HEK293T (cell line): ENCODE results near the gene LIN54.

ENCODE experiments used
- CTCF ChIA-PET: fragments of 350-600 bp; formaldehyde crosslinking; extraction: SDS; loops from one replicate; lab custom pipeline; 2021; ENCODE audit warnings: antibody characterized with exemption, inconsistent platforms; lab: Yijun Ruan, JAX
- POLR2A ChIA-PET: fragments of 350-600 bp; formaldehyde crosslinking; extraction: SDS; loops from one replicate; lab custom pipeline; 2020; ENCODE audit warnings: antibody characterized with exemption, inconsistent platforms; lab: Yijun Ruan, JAX
- DNase-seq: peaks from one replicate; pipeline ENCODE4 v3.0.0; 2012; ENCODE audit warnings: mixed read lengths; ENCODE audit errors: extremely low spot score
- ARNT ChIP-seq: fragments of 450-650 bp; IDR thresholded peaks from 2 replicates; pipeline ENCODE4 v1.6.1; 2017; ENCODE audit warnings: mild to moderate bottlenecking
- BHLHE40 ChIP-seq: fragments of 450-650 bp; IDR thresholded peaks from 2 replicates; pipeline ENCODE4 v1.6.1; 2016; ENCODE audit warnings: mild to moderate bottlenecking, moderate library complexity, borderline replicate concordance
- CTBP1 ChIP-seq: fragments of 450-650 bp; IDR thresholded peaks from 2 replicates; pipeline ENCODE4 v1.6.1; 2016; ENCODE audit warnings: borderline replicate concordance
- ELF4 ChIP-seq: fragments of 450-650 bp; IDR thresholded peaks from 2 replicates; pipeline ENCODE4 v1.6.1; 2017; ENCODE audit warnings: antibody characterized with exemption
- FOXA1 ChIP-seq: fragments of 450-650 bp; IDR thresholded peaks from 2 replicates; pipeline ENCODE4 v1.6.1; 2016; ENCODE audit warnings: mild to moderate bottlenecking
- FOXK2 ChIP-seq: fragments of 450-650 bp; IDR thresholded peaks from 2 replicates; pipeline ENCODE4 v1.6.1; 2016; ENCODE audit warnings: mild to moderate bottlenecking
- FOXM1 ChIP-seq: fragments of 450-650 bp; IDR thresholded peaks from 2 replicates; pipeline ENCODE4 v1.6.1; 2017; ENCODE audit warnings: mild to moderate bottlenecking, borderline replicate concordance
- HDGF ChIP-seq: fragments of 450-650 bp; IDR thresholded peaks from 2 replicates; pipeline ENCODE4 v1.6.1; 2017; ENCODE audit warnings: antibody characterized with exemption, borderline replicate concordance
- L3MBTL2 ChIP-seq: fragments of 450-650 bp; conservative IDR thresholded peaks from 2 replicates; pipeline ENCODE4 v1.6.1; 2016; ENCODE audit warnings: mild to moderate bottlenecking
- LEF1 ChIP-seq: fragments of 450-650 bp; IDR thresholded peaks from 2 replicates; pipeline ENCODE4 v1.6.1; 2017; ENCODE audit warnings: mild to moderate bottlenecking, borderline replicate concordance
- NFRKB ChIP-seq: fragments of 450-650 bp; IDR thresholded peaks from 2 replicates; pipeline ENCODE4 v1.6.1; 2016; ENCODE audit warnings: mild to moderate bottlenecking, moderate library complexity
- SP1 ChIP-seq: fragments of 450-650 bp; IDR thresholded peaks from 2 replicates; pipeline ENCODE4 v1.6.1; 2017
- SUZ12 ChIP-seq: fragments of 450-650 bp; IDR thresholded peaks from 2 replicates; pipeline ENCODE4 v1.6.1; 2016; ENCODE audit warnings: mild to moderate bottlenecking
- TARDBP ChIP-seq: fragments of 450-650 bp; IDR thresholded peaks from 2 replicates; pipeline ENCODE4 v1.6.1; 2016
- ZNF384 ChIP-seq: fragments of 450-650 bp; IDR thresholded peaks from 2 replicates; pipeline ENCODE4 v1.6.1; 2016
- TF ChIP-seq, protein P1 (sequence below): fragments of 450-650 bp; IDR thresholded peaks from 2 replicates; pipeline ENCODE4 v1.6.1; 2016

Gene LIN54

DNA sequence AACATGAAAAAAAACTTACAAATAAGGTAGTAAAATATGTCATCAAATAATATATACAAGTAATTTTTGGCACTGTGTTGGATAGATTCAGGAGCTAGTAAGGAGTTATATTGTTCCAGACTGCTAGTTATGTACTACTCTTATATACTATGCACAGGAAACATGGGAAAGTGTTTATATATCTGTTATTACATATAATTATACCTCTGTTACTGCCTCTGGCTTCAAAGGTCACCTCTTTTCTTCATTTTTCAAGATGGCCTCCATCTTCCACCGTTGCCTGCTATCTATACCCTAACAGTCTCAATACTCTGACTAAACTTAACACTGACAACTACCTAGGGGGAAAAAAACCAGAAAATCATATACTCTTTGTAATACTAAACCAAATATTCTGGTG lies 29.5 kb downstream of the LIN54 start:
- ChIA-PET CTCF (no interaction called here), POLR2A (no interaction called here)
- TF ChIP-seq ZNF384: no peak
- TF ChIP-seq HDGF: no peak
- TF ChIP-seq FOXA1: no peak
- no peak for TF ChIP-seq ELF4
- TF ChIP-seq LEF1: no peak
- no peak for TF ChIP-seq CTBP1
- no peak for TF ChIP-seq BHLHE40
- TF ChIP-seq FOXK2: no peak
- no peak for TF ChIP-seq TARDBP
- no peak for TF ChIP-seq FOXM1
- DNase-seq: no peak

DNA sequence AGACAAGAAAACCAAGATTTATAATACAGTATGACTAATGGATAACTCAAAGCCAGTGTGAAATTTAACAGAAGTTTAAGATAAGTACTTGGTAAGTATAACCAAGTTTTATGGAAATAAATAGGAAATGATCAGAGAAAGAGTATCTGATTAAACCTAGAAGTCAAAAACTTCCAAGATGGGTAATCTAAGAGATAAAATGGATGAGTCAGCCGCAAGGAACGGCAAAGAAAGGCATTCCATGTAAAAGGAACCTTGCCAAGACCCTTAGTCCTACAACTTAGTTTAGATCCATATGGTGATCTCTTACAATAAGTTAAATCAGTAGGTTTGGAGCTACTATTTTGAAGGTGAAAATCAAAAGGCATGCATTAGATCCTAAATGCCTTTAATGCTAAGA lies 34.8 kb downstream of the LIN54 start:
- DNase-seq: no peak
- ChIA-PET CTCF (no interaction called here), POLR2A (no interaction called here)
- TF ChIP-seq FOXA1: no peak
- TF ChIP-seq, protein P1, sequence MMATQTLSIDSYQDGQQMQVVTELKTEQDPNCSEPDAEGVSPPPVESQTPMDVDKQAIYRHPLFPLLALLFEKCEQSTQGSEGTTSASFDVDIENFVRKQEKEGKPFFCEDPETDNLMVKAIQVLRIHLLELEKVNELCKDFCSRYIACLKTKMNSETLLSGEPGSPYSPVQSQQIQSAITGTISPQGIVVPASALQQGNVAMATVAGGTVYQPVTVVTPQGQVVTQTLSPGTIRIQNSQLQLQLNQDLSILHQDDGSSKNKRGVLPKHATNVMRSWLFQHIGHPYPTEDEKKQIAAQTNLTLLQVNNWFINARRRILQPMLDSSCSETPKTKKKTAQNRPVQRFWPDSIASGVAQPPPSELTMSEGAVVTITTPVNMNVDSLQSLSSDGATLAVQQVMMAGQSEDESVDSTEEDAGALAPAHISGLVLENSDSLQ: no peak
- no peak for TF ChIP-seq SUZ12
- no peak for TF ChIP-seq SP1
- no peak for TF ChIP-seq L3MBTL2
- TF ChIP-seq ARNT: no peak
- TF ChIP-seq FOXM1: no peak
- TF ChIP-seq NFRKB: no peak
- no peak for TF ChIP-seq CTBP1
- no peak for TF ChIP-seq BHLHE40
- no peak for TF ChIP-seq LEF1
- TF ChIP-seq ELF4: no peak

DNA sequence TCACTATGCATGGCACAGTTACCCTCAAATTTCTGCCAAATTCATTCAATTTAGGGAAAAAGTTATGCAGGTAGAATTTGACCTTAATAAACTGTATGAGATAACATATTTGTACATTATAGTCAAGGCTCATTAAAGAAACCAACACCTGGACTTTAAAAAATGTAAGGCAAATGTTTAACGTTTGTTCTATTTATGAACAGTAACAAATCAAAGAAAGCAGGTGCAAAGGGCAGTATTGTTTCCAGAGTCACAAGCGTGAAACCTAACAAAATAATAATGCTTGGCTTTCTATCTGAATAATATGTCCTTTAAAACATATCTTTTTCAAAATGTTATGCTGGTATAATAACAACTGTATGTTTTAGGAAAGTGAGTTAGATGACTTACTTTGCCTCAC lies 41.2 kb downstream of the LIN54 start:
- TF ChIP-seq ZNF384 (no peak), FOXA1 (no peak), FOXK2 (no peak), HDGF (no peak), TARDBP (no peak), CTBP1 (no peak), ARNT (no peak), FOXM1 (no peak), NFRKB (no peak), LEF1 (no peak), BHLHE40 (no peak), SP1 (no peak), L3MBTL2 (no peak), ELF4 (no peak)
- TF ChIP-seq, protein P1: no peak
- no peak for DNase-seq
- ChIA-PET CTCF (no interaction called here), POLR2A (no interaction called here)

DNA sequence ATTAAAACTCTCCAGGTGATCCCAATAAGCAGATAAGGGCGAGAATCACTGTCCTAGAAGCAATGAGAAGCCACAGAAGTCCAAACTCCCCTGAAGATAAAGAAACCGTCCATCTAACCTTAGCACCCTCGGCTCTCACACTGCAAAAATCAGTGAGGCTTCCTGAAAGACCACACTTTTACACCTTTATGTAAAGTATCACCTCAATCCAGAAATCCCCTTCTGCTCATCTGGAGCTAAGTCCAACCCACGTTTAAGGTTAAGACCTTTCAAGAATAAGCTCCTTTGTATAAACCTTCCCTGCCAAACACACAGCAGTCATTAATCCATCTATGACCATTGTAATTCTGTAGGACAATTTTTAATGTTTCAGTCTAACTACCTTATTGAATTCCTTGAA lies 41.7 kb downstream of the LIN54 start:
- DNase-seq: no peak
- no peak for TF ChIP-seq CTBP1
- TF ChIP-seq, protein P1: no peak
- TF ChIP-seq ELF4: no peak
- TF ChIP-seq SUZ12: no peak
- TF ChIP-seq FOXA1: no peak
- TF ChIP-seq NFRKB: no peak
- POLR2A ChIA-PET: no interaction called here
- CTCF ChIA-PET: no interaction called here

DNA sequence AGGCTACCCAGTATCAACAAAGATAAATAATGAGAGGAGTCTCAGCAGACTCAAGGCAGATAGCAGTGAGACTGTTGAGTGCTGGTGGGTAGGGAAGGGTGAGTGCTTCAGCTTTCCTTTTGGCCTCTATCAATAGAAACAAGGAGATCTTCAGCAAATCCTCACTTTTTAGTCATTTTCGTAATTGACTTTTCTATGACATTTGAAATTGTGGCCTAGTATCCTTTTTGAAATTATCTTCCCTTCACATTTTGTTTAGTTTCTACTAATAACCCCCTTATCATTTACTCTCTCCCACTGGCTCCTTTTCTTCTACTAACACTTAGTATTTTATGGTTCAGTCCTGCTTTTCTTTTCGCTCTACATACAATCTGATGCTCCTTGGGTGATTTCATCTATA lies 44.9 kb downstream of the LIN54 start:
- POLR2A ChIA-PET: no interaction called here
- TF ChIP-seq ARNT: no peak
- no peak for DNase-seq
- CTCF ChIA-PET: no interaction called here

DNA sequence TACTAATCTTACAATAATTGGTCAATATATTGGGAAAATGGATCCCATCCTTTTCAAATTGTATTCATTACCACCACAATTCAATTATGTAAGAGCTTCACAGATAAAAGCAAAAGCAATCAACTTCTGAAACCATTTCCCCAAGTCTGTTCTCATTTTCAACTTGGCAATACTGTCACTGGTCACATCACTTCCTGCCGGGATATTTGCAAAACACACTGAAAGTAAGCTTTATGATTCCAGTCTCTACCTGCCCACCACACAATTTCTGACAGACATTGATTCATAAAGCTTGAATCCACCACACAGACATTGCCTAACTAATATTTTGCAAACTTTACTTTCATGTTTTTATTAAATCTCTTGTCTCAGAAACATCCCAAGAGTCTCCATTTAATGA lies 53.6 kb downstream of the LIN54 start:
- CTCF ChIA-PET: no interaction called here
- POLR2A ChIA-PET: interaction anchor here (1.1 kb wide), 1 partner anchor 10 kb away, joined by 3 read pairs; no protein-coding TSS in a partner anchor

DNA sequence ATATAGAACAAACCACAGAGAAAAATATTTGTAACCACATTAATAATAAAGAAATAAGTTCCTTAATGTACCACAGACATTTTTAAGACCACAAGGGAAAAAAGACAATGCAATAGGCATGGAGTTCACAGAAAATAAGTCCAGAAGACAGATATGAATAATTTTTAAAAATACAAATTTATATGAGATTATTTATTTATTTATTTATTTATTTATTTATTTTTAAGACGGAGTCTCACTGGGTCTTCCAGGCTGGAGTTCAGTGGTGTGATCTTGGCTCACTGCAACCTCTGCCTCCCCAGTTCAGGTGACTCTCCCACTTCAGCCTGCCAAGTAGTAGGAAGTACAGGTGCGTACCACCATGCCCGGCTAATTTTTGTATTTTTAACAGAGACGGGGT lies 56.4 kb downstream of the LIN54 start:
- no peak for DNase-seq
- ChIA-PET POLR2A (no interaction called here), CTCF (no interaction called here)
- no peak for TF ChIP-seq ELF4
- TF ChIP-seq, protein P1: no peak
- TF ChIP-seq HDGF: no peak
- no peak for TF ChIP-seq FOXA1
- no peak for TF ChIP-seq LEF1
- TF ChIP-seq SP1: no peak
- TF ChIP-seq ARNT: no peak
- TF ChIP-seq FOXK2: no peak
- no peak for TF ChIP-seq ZNF384
- no peak for TF ChIP-seq CTBP1
- no peak for TF ChIP-seq FOXM1
- no peak for TF ChIP-seq L3MBTL2
- TF ChIP-seq BHLHE40: no peak
- TF ChIP-seq TARDBP: no peak
- no peak for TF ChIP-seq NFRKB
- no peak for TF ChIP-seq SUZ12

More for the DNA sequence above, 53.6 kb downstream of the LIN54 start:
- no peak for DNase-seq
- TF ChIP-seq ELF4: no peak
- no peak for TF ChIP-seq NFRKB
